Mesothelial cell of epicardium (in vitro differentiated cells): ENCODE measurements around the gene EIF4G3. TPM values are rescaled to one million over a fixed set of nuclear protein-coding genes. Genes with fewer than 3 reads are reported as not detected.

Experiments
- DNase-seq, 2 experiments: peaks; one replicate each; pipeline ENCODE4 v3.0.0; 2021; ENCODE audit warnings: low spot score in 2 of 2; ENCODE audit not compliant: unreplicated experiment in 2 of 2
- H3K27ac Mint-ChIP-seq: 2 replicates; pipeline ENCODE4 v1.8.0; 2021; ENCODE audit warnings: mixed read lengths
- H3K27me3 Mint-ChIP-seq: 2 replicates; pipeline ENCODE4 v1.8.0; 2021; ENCODE audit warnings: low read depth, mixed read lengths
- H3K36me3 Mint-ChIP-seq: 2 replicates; pipeline ENCODE4 v1.8.0; 2021; ENCODE audit warnings: mixed read lengths
- H3K4me1 Mint-ChIP-seq: 2 replicates; pipeline ENCODE4 v1.8.0; 2021; ENCODE audit warnings: mixed read lengths
- H3K4me3 Mint-ChIP-seq: 2 replicates; pipeline ENCODE4 v1.8.0; 2021; ENCODE audit warnings: mild to moderate bottlenecking, moderate library complexity, mixed read lengths
- H3K9me3 Mint-ChIP-seq: 2 replicates; pipeline ENCODE4 v1.8.0; 2021; ENCODE audit warnings: mixed read lengths
- total RNA-seq: library from RNA; stranded (reverse); gene quantifications from 3 replicates; pipeline ENCODE4 v1.2.1, GENCODE V29; 2021
- TF ChIP-seq, protein P1 (sequence below): fragments of 200-600 bp; sonication (generic); IDR thresholded peaks from one replicate; pipeline ENCODE4 v1.5.0; 2021; ENCODE audit warnings: antibody characterized with exemption; ENCODE audit not compliant: unreplicated experiment

Gene EIF4G3
- total RNA-seq, 1 donor from 2014 or later, result 106 TPM

GRCh38 chr1:20891091-20891490 lies 285.6 kb downstream of the EIF4G3 start:
- no peak for DNase-seq
- Mint-ChIP-seq H3K9me3 (no peaks in the 10 kb centered on the region), H3K4me1 (no peaks in the 10 kb centered on the region), H3K27ac (no peak overlapping the region), H3K27me3 (no peaks in the 10 kb centered on the region), H3K36me3 (peaks cover 10% of the 10 kb centered on the region), H3K4me3 (no peak overlapping the region)
- TF ChIP-seq, protein P1, sequence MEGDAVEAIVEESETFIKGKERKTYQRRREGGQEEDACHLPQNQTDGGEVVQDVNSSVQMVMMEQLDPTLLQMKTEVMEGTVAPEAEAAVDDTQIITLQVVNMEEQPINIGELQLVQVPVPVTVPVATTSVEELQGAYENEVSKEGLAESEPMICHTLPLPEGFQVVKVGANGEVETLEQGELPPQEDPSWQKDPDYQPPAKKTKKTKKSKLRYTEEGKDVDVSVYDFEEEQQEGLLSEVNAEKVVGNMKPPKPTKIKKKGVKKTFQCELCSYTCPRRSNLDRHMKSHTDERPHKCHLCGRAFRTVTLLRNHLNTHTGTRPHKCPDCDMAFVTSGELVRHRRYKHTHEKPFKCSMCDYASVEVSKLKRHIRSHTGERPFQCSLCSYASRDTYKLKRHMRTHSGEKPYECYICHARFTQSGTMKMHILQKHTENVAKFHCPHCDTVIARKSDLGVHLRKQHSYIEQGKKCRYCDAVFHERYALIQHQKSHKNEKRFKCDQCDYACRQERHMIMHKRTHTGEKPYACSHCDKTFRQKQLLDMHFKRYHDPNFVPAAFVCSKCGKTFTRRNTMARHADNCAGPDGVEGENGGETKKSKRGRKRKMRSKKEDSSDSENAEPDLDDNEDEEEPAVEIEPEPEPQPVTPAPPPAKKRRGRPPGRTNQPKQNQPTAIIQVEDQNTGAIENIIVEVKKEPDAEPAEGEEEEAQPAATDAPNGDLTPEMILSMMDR, result no peak

GRCh38 chr1:20887246-20887645 lies 289.5 kb downstream of the EIF4G3 start:
- Mint-ChIP-seq H3K27me3 (no peaks in the 10 kb centered on the region), H3K4me1 (peaks cover 19% of the 10 kb centered on the region), H3K9me3 (no peaks in the 10 kb centered on the region), H3K4me3 (no peak overlapping the region), H3K36me3 (peaks cover 4% of the 10 kb centered on the region), H3K27ac (no peak overlapping the region)
- TF ChIP-seq, protein P1, result no peak
- no peak for DNase-seq

DNA sequence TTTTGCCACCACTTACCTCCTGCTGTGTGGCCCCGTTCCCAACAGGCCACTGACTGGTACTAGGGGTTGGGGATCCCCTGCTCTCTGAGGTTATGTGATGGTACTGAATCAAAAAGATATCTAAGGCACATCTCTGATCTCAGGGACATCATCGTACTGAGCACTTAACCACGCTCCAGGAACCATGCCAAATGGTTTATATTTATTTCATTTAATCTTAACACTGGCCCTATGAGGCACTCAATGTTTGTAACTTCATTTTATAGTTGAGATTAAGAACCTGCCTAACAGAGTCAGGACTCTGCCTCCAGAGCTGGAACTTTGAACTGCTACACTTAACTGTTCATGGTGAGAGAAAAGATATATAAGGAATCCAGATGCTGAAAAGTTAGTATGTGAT lies 291.6 kb downstream of the EIF4G3 start:
- H3K27me3 Mint-ChIP-seq, result no peaks in the 10 kb centered on the region
- no peaks in the 10 kb centered on the region for H3K9me3 Mint-ChIP-seq
- TF ChIP-seq, protein P1, result no peak
- H3K4me3 Mint-ChIP-seq, result no peak overlapping the region
- peaks cover 6% of the 10 kb centered on the region for H3K36me3 Mint-ChIP-seq
- H3K27ac Mint-ChIP-seq, result no peak overlapping the region
- H3K4me1 Mint-ChIP-seq, result peaks cover 19% of the 10 kb centered on the region
- DNase-seq, result no peak

DNA sequence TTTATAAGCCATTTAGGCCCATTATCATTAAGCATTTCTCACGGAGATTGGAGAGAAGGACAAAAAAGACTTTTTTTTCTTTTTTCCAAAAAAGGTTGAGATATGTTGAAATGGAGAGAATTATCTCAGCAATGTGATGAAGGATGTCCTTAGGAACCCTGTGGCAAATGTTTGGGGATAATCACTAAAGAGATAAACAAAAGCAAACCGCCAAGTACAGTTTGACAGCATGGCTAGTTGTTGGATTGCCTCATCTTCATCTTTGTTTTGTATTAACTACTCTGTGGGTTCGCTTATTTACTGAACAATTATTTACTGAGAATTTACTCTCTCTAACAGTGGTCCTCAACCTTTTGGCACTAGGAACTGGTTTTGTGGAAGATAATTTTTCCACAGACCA lies 292.2 kb downstream of the EIF4G3 start:
- Mint-ChIP-seq H3K27ac (peak overlapping the region; percentile 90), H3K9me3 (no peaks in the 10 kb centered on the region), H3K4me3 (no peak overlapping the region), H3K4me1 (peaks cover 19% of the 10 kb centered on the region), H3K27me3 (no peaks in the 10 kb centered on the region), H3K36me3 (peaks cover 9% of the 10 kb centered on the region)
- TF ChIP-seq, protein P1, result no peak
- DNase-seq, result no peak

DNA sequence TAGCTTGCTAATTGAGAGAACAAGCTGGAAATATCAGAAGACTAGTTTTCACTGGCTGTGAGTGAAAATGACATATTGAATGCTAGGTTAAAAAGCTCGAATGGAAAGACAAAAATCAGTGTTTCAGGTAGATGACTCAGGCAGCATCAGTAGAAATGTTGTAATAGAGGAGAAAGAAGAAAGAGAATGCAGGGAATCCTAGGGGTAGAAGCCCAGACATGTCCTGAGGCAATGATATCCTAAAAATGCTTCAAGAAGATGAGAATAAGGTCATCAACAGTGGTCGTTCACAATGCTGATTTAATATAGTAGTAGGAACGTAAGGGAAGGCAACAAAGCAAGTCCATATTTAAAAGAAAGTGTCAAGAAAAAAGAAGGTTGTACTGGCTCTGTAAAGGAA lies 292.9 kb downstream of the EIF4G3 start:
- TF ChIP-seq, protein P1, result no peak
- no peaks in the 10 kb centered on the region for H3K9me3 Mint-ChIP-seq
- peaks cover 19% of the 10 kb centered on the region for H3K4me1 Mint-ChIP-seq
- no peak overlapping the region for H3K4me3 Mint-ChIP-seq
- no peak for DNase-seq
- H3K36me3 Mint-ChIP-seq, result peaks cover 11% of the 10 kb centered on the region
- no peaks in the 10 kb centered on the region for H3K27me3 Mint-ChIP-seq
- peak overlapping the region; percentile 90 for H3K27ac Mint-ChIP-seq

- TF ChIP-seq, protein P1, result no peak
- peak overlapping the region; percentile 90 for H3K27ac Mint-ChIP-seq
- DNase-seq, result no peak
- H3K9me3 Mint-ChIP-seq, result no peaks in the 10 kb centered on the region
- no peak overlapping the region for H3K4me3 Mint-ChIP-seq
- no peaks in the 10 kb centered on the region for H3K27me3 Mint-ChIP-seq
- H3K4me1 Mint-ChIP-seq, result peaks cover 19% of the 10 kb centered on the region
- H3K36me3 Mint-ChIP-seq, result peaks cover 18% of the 10 kb centered on the region
Measured at GRCh38 chr1:20882837-20883236, 293.9 kb downstream of the EIF4G3 start.
